ENCODE results near the gene LINC00237. TPM values are rescaled to one million over a fixed set of nuclear protein-coding genes. Genes with fewer than 3 reads are reported as not detected.

The LINC00237 gene
- polyA plus RNA-seq (2013) = not detected in 2 replicates

DNA sequence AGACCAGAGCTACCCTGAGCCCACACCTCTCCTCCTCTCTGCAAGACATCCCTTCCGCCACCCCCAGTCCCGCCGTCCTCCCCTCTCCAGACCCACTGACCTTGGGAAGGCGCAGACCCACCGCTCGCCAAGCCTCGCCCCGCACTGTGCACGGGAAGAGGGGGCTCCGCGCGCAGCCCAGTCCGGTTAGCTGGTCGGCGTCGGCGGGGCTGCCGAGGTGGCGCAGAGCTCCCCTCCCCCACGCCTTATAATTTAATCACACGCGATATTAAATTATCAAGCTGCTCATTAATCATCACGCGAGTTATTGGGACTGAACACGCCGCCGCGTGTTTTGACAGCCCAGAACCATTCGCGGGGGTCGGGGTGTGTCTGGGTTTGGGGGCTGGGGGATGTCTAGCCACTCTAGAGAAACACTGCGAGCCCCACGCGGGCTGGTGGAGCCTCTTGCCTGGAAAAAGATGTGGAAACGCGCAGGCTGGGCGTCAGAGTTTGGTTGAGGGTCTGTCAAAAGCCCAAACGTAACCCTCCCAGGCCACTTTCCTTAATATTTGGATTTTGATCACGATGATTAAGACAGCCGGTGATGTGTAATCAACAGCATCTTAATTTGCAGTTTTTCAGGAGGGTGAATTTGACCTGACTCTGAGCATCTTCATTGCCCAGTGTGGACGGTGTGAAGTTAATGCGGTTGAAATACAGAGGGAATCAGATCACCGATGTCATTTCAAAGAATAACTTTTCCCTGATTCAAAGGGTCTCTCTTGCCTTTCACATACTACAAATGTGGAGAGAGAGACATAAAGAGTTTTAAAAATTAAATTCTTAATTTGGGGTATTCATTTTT lies at the start of gene LINC00237:
Gene LINC00237, minus strand, starts transcription at position 188 of the 847 bp plus-strand sequence.
- Histone ChIP-seq H4K91ac (ENCODE audit: low read depth, low read length) (no peak within 1 kb of the TSS), H3K27me3 (ENCODE audit: insufficient read depth, low read length) (peaks cover 53% of the 10 kb centered on the region), H3K9me3 (ENCODE audit: insufficient read depth, low read depth, low read length) (peaks cover 4% of the 10 kb centered on the region), H2AFZ (ENCODE audit: insufficient read depth, low read length, poor library complexity) (peak within 1 kb of the TSS; percentile 30), H3K4me1 (ENCODE audit: control insufficient read depth in 1 of 2, insufficient read depth in 2 of 2, low read length in 2 of 2) (peaks cover 11 to 13% of the 10 kb centered on the region in 2 experiments), H3K23ac (ENCODE audit: low read length) (no peak within 1 kb of the TSS), H2AK5ac (ENCODE audit: low read length) (no peak within 1 kb of the TSS), H3K4me3 (ENCODE audit: low read depth, low read length) (peak within 1 kb of the TSS; percentile 46), H3K14ac (ENCODE audit: low read length) (no peak within 1 kb of the TSS), H3K4ac (ENCODE audit: low read depth, low read length) (no peak within 1 kb of the TSS), H3K9ac (ENCODE audit: low read length) (no peak within 1 kb of the TSS), H3K18ac (ENCODE audit: low read length) (no peak within 1 kb of the TSS), H4K12ac (ENCODE audit: low read depth, low read length) (no peak within 1 kb of the TSS), H3K79me2 (ENCODE audit: control insufficient read depth, insufficient read depth, low read length, poor library complexity) (no peaks in the 10 kb centered on the region), H3K27ac (ENCODE audit: low read depth, low read length) (no peak within 1 kb of the TSS), H2BK120ac (ENCODE audit: insufficient read depth, low read length, poor library complexity) (no peak within 1 kb of the TSS), H4K8ac (ENCODE audit: low read depth, low read length) (no peak within 1 kb of the TSS), H2BK5ac (ENCODE audit: low read depth, low read length, poor library complexity) (no peak within 1 kb of the TSS), H3K79me1 (ENCODE audit: low read length) (no peaks in the 10 kb centered on the region), H3K4me2 (ENCODE audit: low read length) (peak within 1 kb of the TSS; percentile 54), H3K36me3 (ENCODE audit: control insufficient read depth in 1 of 2, insufficient read depth in 2 of 2, low read length in 2 of 2) (no peaks in the 10 kb centered on the region), H2BK12ac (ENCODE audit: low read length) (no peak within 1 kb of the TSS)
- no peak for DNase-seq
- no CpG with 5 or more reads among the region's 43 CpGs for WGBS (ENCODE audit: extremely low coverage, insufficient coverage, insufficient read length)

DNA sequence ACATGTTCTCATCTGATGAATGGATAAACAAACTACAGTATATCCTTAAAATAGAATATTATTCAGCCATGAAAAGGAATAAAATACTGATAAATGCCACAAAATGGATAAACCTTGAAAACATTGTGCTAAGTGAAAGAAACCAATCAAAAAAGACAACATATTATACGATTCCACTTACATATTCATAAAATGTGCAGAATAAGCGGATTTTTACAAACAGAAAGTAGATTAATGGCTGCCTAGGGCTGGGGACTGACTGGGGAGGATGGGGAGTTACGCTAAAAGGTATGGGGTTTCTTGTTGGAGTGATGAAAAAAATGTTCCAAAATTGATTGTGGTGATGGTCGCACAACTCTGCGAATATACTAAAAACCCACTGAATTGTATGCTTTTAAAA lies 49.1 kb upstream of the LINC00237 start:
- Histone ChIP-seq H3K4me1 (ENCODE audit: control insufficient read depth in 1 of 2, insufficient read depth in 2 of 2, low read length in 2 of 2) (no peaks in the 10 kb centered on the region), H3K79me2 (ENCODE audit: control insufficient read depth, insufficient read depth, low read length, poor library complexity) (no peaks in the 10 kb centered on the region), H2BK12ac (ENCODE audit: low read length) (no peak overlapping the region), H2AK5ac (ENCODE audit: low read length) (no peak overlapping the region), H3K27me3 (ENCODE audit: insufficient read depth, low read length) (no peaks in the 10 kb centered on the region), H2AFZ (ENCODE audit: insufficient read depth, low read length, poor library complexity) (no peak overlapping the region), H3K27ac (ENCODE audit: low read depth, low read length) (no peak overlapping the region), H3K4me3 (ENCODE audit: low read depth, low read length) (no peak overlapping the region), H4K12ac (ENCODE audit: low read depth, low read length) (no peak overlapping the region), H3K79me1 (ENCODE audit: low read length) (no peaks in the 10 kb centered on the region), H3K23ac (ENCODE audit: low read length) (no peak overlapping the region), H2BK5ac (ENCODE audit: low read depth, low read length, poor library complexity) (no peak overlapping the region), H3K4ac (ENCODE audit: low read depth, low read length) (no peak overlapping the region), H3K18ac (ENCODE audit: low read length) (no peak overlapping the region), H3K9me3 (ENCODE audit: insufficient read depth, low read depth, low read length) (no peaks in the 10 kb centered on the region), H4K8ac (ENCODE audit: low read depth, low read length) (no peak overlapping the region), H3K36me3 (ENCODE audit: control insufficient read depth in 1 of 2, insufficient read depth in 2 of 2, low read length in 2 of 2) (peaks cover 0 to 2% of the 10 kb centered on the region in 2 experiments), H4K91ac (ENCODE audit: low read depth, low read length) (no peak overlapping the region), H2BK120ac (ENCODE audit: insufficient read depth, low read length, poor library complexity) (no peak overlapping the region), H3K9ac (ENCODE audit: low read length) (no peak overlapping the region), H3K14ac (ENCODE audit: low read length) (no peak overlapping the region), H3K4me2 (ENCODE audit: low read length) (no peak overlapping the region)
- no CpG with 5 or more reads among the region's 5 CpGs for WGBS (ENCODE audit: extremely low coverage, insufficient coverage, insufficient read length)
- no peak for DNase-seq

DNA sequence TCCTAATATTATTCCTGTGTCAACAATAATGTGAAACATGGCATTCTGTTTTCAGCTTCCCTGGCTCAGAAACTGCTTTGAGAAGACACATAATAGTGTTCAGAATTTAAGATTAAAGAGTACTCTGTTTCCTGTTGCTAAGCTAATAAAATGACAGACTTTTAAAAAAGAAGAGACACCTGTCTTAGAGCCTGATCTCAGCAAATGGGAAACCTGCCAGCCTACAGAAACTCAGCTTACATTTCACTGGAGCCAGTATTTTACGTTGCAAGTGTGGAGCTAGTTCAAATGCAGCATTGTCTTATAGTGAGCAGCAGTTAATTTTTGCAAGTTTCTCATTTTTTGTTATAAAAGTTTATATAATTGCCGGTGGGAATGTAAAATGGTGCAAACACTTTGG lies 48.5 kb upstream of the LINC00237 start:
- H3K9ac ChIP-seq (ENCODE audit: low read length) = no peak overlapping the region
- no peaks in the 10 kb centered on the region for H3K4me1 ChIP-seq (ENCODE audit: control insufficient read depth in 1 of 2, insufficient read depth in 2 of 2, low read length in 2 of 2)
- no peak overlapping the region for H2BK5ac ChIP-seq (ENCODE audit: low read depth, low read length, poor library complexity)
- H3K27me3 ChIP-seq (ENCODE audit: insufficient read depth, low read length) = no peaks in the 10 kb centered on the region
- no peaks in the 10 kb centered on the region for H3K79me2 ChIP-seq (ENCODE audit: control insufficient read depth, insufficient read depth, low read length, poor library complexity)
- no peaks in the 10 kb centered on the region for H3K79me1 ChIP-seq (ENCODE audit: low read length)
- no peak overlapping the region for H2BK12ac ChIP-seq (ENCODE audit: low read length)
- H2BK120ac ChIP-seq (ENCODE audit: insufficient read depth, low read length, poor library complexity) = no peak overlapping the region
- H3K27ac ChIP-seq (ENCODE audit: low read depth, low read length) = no peak overlapping the region
- H4K8ac ChIP-seq (ENCODE audit: low read depth, low read length) = no peak overlapping the region
- H3K4me2 ChIP-seq (ENCODE audit: low read length) = no peak overlapping the region
- no peak overlapping the region for H3K18ac ChIP-seq (ENCODE audit: low read length)
- H3K4ac ChIP-seq (ENCODE audit: low read depth, low read length) = no peak overlapping the region
- H3K36me3 ChIP-seq (ENCODE audit: control insufficient read depth in 1 of 2, insufficient read depth in 2 of 2, low read length in 2 of 2) = peaks cover 0 to 2% of the 10 kb centered on the region in 2 experiments
- H3K23ac ChIP-seq (ENCODE audit: low read length) = no peak overlapping the region
- WGBS (ENCODE audit: extremely low coverage, insufficient coverage, insufficient read length) = no CpG with 5 or more reads among the region's 2 CpGs
- no peak overlapping the region for H3K14ac ChIP-seq (ENCODE audit: low read length)
- H3K4me3 ChIP-seq (ENCODE audit: low read depth, low read length) = no peak overlapping the region
- H4K91ac ChIP-seq (ENCODE audit: low read depth, low read length) = no peak overlapping the region
- no peak overlapping the region for H4K12ac ChIP-seq (ENCODE audit: low read depth, low read length)
- DNase-seq = no peak
- H2AK5ac ChIP-seq (ENCODE audit: low read length) = no peak overlapping the region
- no peak overlapping the region for H2AFZ ChIP-seq (ENCODE audit: insufficient read depth, low read length, poor library complexity)
- H3K9me3 ChIP-seq (ENCODE audit: insufficient read depth, low read depth, low read length) = no peaks in the 10 kb centered on the region

DNA sequence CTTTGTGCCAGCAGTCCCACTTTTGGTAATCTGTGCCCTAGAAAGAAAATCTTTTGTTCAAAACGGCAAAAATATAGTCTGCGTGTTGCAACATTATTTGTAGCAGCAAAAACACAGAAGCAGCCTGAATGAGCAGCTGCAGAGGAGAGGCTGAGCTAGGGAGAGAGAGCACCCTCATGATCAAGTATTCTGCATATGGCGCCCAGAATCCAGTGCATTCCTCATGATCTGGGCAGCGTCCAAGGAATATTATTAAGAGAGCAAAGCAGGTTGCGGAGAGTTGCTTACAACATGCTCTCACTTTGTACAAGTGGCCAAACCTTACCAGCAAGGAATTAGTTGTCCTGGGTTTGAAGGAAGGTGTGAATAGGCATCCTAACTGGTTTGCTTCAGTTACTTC lies 45.6 kb upstream of the LINC00237 start:
- Histone ChIP-seq H3K23ac (ENCODE audit: low read length) (no peak overlapping the region), H3K4me3 (ENCODE audit: low read depth, low read length) (no peak overlapping the region), H4K91ac (ENCODE audit: low read depth, low read length) (no peak overlapping the region), H2BK12ac (ENCODE audit: low read length) (no peak overlapping the region), H3K4ac (ENCODE audit: low read depth, low read length) (no peak overlapping the region), H3K36me3 (ENCODE audit: control insufficient read depth in 1 of 2, insufficient read depth in 2 of 2, low read length in 2 of 2) (peaks cover 0 to 2% of the 10 kb centered on the region in 2 experiments), H4K12ac (ENCODE audit: low read depth, low read length) (no peak overlapping the region), H3K9ac (ENCODE audit: low read length) (no peak overlapping the region), H3K14ac (ENCODE audit: low read length) (no peak overlapping the region), H4K8ac (ENCODE audit: low read depth, low read length) (no peak overlapping the region), H3K79me1 (ENCODE audit: low read length) (no peaks in the 10 kb centered on the region), H3K4me1 (ENCODE audit: control insufficient read depth in 1 of 2, insufficient read depth in 2 of 2, low read length in 2 of 2) (no peaks in the 10 kb centered on the region), H3K79me2 (ENCODE audit: control insufficient read depth, insufficient read depth, low read length, poor library complexity) (no peaks in the 10 kb centered on the region), H3K18ac (ENCODE audit: low read length) (no peak overlapping the region), H3K27me3 (ENCODE audit: insufficient read depth, low read length) (no peaks in the 10 kb centered on the region), H3K4me2 (ENCODE audit: low read length) (no peak overlapping the region), H2BK120ac (ENCODE audit: insufficient read depth, low read length, poor library complexity) (no peak overlapping the region), H3K9me3 (ENCODE audit: insufficient read depth, low read depth, low read length) (peaks cover 2% of the 10 kb centered on the region), H3K27ac (ENCODE audit: low read depth, low read length) (no peak overlapping the region), H2AK5ac (ENCODE audit: low read length) (no peak overlapping the region), H2AFZ (ENCODE audit: insufficient read depth, low read length, poor library complexity) (no peak overlapping the region), H2BK5ac (ENCODE audit: low read depth, low read length, poor library complexity) (no peak overlapping the region)
- DNase-seq = no peak
- WGBS (ENCODE audit: extremely low coverage, insufficient coverage, insufficient read length) = no CpG with 5 or more reads among the region's 5 CpGs

All from trophoblast cell (in vitro differentiated cells and primary cell).